Measurements from ENCODE around the gene NDUFB4. TPM values are rescaled to one million over a fixed set of nuclear protein-coding genes. Genes with fewer than 3 reads are reported as not detected.

The NDUFB4 gene
- total and polyA plus RNA-seq, 11 donors: 283 to 899 (median 505) TPM

- no peaks in the 10 kb centered on the region for H3K4me1 ChIP-seq
- ATAC-seq (no peak), DNase-seq (no peak)
- TF ChIP-seq CTCF (IDR thresholded peaks at IDR 0.05) (no peak), POLR2A (IDR thresholded peaks at IDR 0.05) (no peak)
- H3K9me3 ChIP-seq: peaks cover 0 to 22% (median 13%) of the 10 kb centered on the region in 12 donors
- no peak overlapping the region for H3K27ac ChIP-seq
- H3K4me3 ChIP-seq: no peak overlapping the region
- intact Hi-C loops (cut with DNase I): no loop called here
- 78 to 88% (median 83%) methylated on average over 3 of the region's 3 CpGs for WGBS, 4 donors
- no peaks in the 10 kb centered on the region for H3K36me3 ChIP-seq
- H3K27me3 ChIP-seq: no peaks in the 10 kb centered on the region
Observed at GRCh38 chr3:120622457-120622856, 26.3 kb downstream of the NDUFB4 start.

DNA sequence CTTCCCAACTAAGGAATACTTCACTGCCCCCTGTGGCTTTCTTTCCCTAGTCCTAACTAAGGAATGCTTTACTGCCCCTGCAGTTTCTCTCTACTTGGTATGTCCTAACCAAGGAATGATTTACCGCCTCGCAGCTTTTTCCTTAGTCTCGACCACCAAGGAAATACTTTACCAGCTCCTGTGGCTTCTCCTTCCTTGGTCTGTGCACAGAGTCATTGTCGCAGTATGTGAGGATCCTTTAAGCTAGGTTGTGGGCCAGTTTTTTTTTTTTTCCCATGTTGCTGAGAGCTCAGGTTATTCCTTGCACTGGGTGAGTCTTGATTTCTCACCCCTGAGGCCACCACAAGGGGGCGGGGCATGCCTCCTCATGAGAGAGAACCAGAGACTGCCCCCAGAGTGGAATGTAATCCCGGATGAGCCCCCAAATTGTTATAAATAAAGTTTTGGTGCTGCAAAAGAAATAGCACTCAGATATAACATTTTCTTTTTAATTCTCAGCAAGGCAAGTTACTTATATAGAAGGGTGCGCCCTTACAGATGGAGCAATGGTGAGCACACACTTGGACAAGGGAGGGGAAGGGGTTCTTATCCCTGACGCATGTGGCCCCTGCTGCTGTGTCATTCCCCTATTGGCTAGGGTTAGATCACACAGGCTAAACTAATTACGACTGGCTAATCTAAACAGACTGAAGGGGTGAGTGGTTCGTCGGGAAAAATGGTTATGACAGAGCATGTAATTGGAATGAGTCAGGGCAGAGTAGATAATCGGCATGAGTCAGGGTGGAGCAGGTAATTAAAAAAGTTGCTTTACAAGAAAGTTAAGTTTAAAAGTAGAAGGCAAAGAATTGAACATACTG is 27.0 kb downstream of the NDUFB4 start:
- 85 to 87% (median 86%) methylated on average over 12 of the region's 12 CpGs for WGBS, 4 donors
- TF ChIP-seq CTCF (IDR thresholded peaks at IDR 0.05) (peak in 1 of 12 donors; percentile 7), POLR2A (IDR thresholded peaks at IDR 0.05) (no peak)

DNA sequence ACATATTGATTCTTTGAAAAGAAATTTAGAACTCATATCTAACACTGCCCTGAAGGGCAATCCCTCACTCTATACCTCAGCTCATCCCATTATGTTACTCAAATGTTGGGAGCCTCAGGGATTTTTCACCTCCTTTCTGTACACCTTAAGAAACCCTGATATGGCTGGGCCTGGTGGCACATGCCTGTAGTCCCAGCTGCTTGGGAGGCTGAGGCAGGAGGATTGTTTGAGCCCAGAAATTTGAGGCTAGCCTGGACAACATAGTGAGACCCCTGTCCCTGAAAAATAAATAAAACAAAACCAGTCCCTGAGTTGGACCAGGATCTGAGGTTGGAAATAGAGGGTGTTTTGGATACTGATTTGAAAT is 27.6 kb downstream of the NDUFB4 start:
- DNase-seq (no peak), ATAC-seq (no peak)
- intact Hi-C loops (cut with DNase I): no loop called here
- Histone ChIP-seq H3K27me3 (no peaks in the 10 kb centered on the region), H3K4me3 (no peak overlapping the region), H3K4me1 (no peaks in the 10 kb centered on the region), H3K36me3 (no peaks in the 10 kb centered on the region), H3K9me3 (peaks cover 0 to 22% (median 13%) of the 10 kb centered on the region in 12 donors), H3K27ac (no peak overlapping the region)
- TF ChIP-seq CTCF (IDR thresholded peaks at IDR 0.05) (no peak), POLR2A (IDR thresholded peaks at IDR 0.05) (no peak)

More for the DNA sequence above, 27.0 kb downstream of the NDUFB4 start:
- Histone ChIP-seq H3K4me3 (no peak overlapping the region), H3K9me3 (peaks cover 0 to 22% (median 13%) of the 10 kb centered on the region in 12 donors), H3K36me3 (no peaks in the 10 kb centered on the region), H3K4me1 (no peaks in the 10 kb centered on the region), H3K27ac (no peak overlapping the region), H3K27me3 (no peaks in the 10 kb centered on the region)
- ATAC-seq (no peak), DNase-seq (no peak)
- intact Hi-C loops (cut with DNase I): no loop called here

- TF ChIP-seq POLR2A (IDR thresholded peaks at IDR 0.05) (no peak), CTCF (IDR thresholded peaks at IDR 0.05) (no peak)
- Histone ChIP-seq H3K36me3 (no peaks in the 10 kb centered on the region), H3K27ac (no peak overlapping the region), H3K27me3 (no peaks in the 10 kb centered on the region), H3K4me3 (no peak overlapping the region), H3K9me3 (peaks cover 0 to 23% (median 13%) of the 10 kb centered on the region in 12 donors), H3K4me1 (no peaks in the 10 kb centered on the region)
- intact Hi-C loops (cut with DNase I): no loop called here
- DNase-seq (no peak), ATAC-seq (no peak)
Observed at GRCh38 chr3:120625159-120625586, 29.0 kb downstream of the NDUFB4 start.
